ENCODE results near the gene FERMT3. TPM values are rescaled to one million over a fixed set of nuclear protein-coding genes. Genes with fewer than 3 reads are reported as not detected.
"Not testable (repeated sequence)": the region's sequence is repeated elsewhere in the genome, so short reads cannot be mapped to it uniquely, and the experiment has no call there.

The FERMT3 gene
- total RNA-seq, 1 donor from 2014 or later = 4.4 TPM

- peak; percentile 52 to 66 for DNase-seq (ENCODE audit: low read depth in 2 of 2)
These were observed 27.5 kb downstream of the FERMT3 start, which contains the start of gene VEGFB for GRCh38 chr11:64233913-64234586. VEGFB (plus strand) TSS chr11:64234584; CDS start chr11:64234834, 250 bp downstream.

- DNase-seq (ENCODE audit: low read depth in 2 of 2) = peak in 1 of 2 donors; percentile 37
These were observed 28.3 kb downstream of the FERMT3 start for GRCh38 chr11:64234647-64235379.

- DNase-seq (ENCODE audit: low read depth in 2 of 2) = no peak
These were observed 29.1 kb downstream of the FERMT3 start for GRCh38 chr11:64235437-64236161.

GRCh38 chr11:64237484-64237951 lies 31.0 kb downstream of the FERMT3 start:
- DNase-seq (ENCODE audit: low read depth in 2 of 2) = peak in 1 of 2 donors; percentile 60

- no peak for DNase-seq (ENCODE audit: low read depth in 2 of 2)
These were observed 31.6 kb downstream of the FERMT3 start for GRCh38 chr11:64238076-64238475.

GRCh38 chr11:64238999-64239398 lies 32.5 kb downstream of the FERMT3 start:
- DNase-seq (ENCODE audit: low read depth in 2 of 2) = no peak

GRCh38 chr11:64239662-64240434 lies 33.3 kb downstream of the FERMT3 start:
- DNase-seq (ENCODE audit: low read depth in 2 of 2) = no peak

GRCh38 chr11:64240435-64241240 lies 34.1 kb downstream of the FERMT3 start, which contains the start of gene FKBP2:
FKBP2 (plus strand) TSS chr11:64241095; CDS start chr11:64242388, 1,293 bp downstream.
- DNase-seq (ENCODE audit: low read depth in 2 of 2) = peak; percentile 97 to 98

- peak; percentile 99 to 100 for DNase-seq (ENCODE audit: low read depth in 2 of 2)
These were observed 34.6 kb downstream of the FERMT3 start for GRCh38 chr11:64241241-64241490.

GRCh38 chr11:64241491-64242374 lies 35.2 kb downstream of the FERMT3 start:
- DNase-seq (ENCODE audit: low read depth in 2 of 2) = peak; percentile 36 to 73

GRCh38 chr11:64243236-64243854 lies 36.8 kb downstream of the FERMT3 start:
- no peak for DNase-seq (ENCODE audit: low read depth in 2 of 2)

- DNase-seq (ENCODE audit: low read depth in 2 of 2) = no peak
These were observed 37.6 kb downstream of the FERMT3 start for GRCh38 chr11:64244107-64244506.

GRCh38 chr11:64244966-64245365 lies 38.4 kb downstream of the FERMT3 start:
- DNase-seq (ENCODE audit: low read depth in 2 of 2) = no peak

GRCh38 chr11:64245401-64245796 lies 38.9 kb downstream of the FERMT3 start:
- DNase-seq (ENCODE audit: low read depth in 2 of 2) = peak in 1 of 2 donors; percentile 29

GRCh38 chr11:64245797-64246620 lies 39.5 kb downstream of the FERMT3 start:
- DNase-seq (ENCODE audit: low read depth in 2 of 2) = peak; percentile 53 to 88

- not testable (repeated sequence) for DNase-seq (ENCODE audit: low read depth in 2 of 2)
These were observed 40.0 kb downstream of the FERMT3 start for GRCh38 chr11:64246621-64246870.

- DNase-seq (ENCODE audit: low read depth in 2 of 2) = peak; percentile 84 to 88
These were observed 40.6 kb downstream of the FERMT3 start, which contains the start of gene PPP1R14B for GRCh38 chr11:64246871-64247728. PPP1R14B (minus strand) TSS chr11:64246943; CDS start chr11:64246673, 270 bp downstream.
